IPS-18c (cell line): ENCODE results near the gene PLCB4.

Experiments
- H3K4me3 ChIP-seq: 2 replicates; pipeline ENCODE4 v1.7.0; 2013; ENCODE audit warnings: low read depth, mild to moderate bottlenecking, low read length, moderate library complexity; ENCODE audit not compliant: insufficient read depth
- H3K9me3 ChIP-seq: one replicate; pipeline ENCODE4 v1.6.1; 2013; ENCODE audit warnings: mild to moderate bottlenecking, low read length, moderate library complexity; ENCODE audit not compliant: control insufficient read depth, insufficient read depth

PLCB4 gene

GRCh38 chr20:9398882-9399281 lies 330.0 kb downstream of the PLCB4 start:
- H3K4me3 ChIP-seq: no peak overlapping the region
- H3K9me3 ChIP-seq: no peaks in the 10 kb centered on the region

GRCh38 chr20:9399322-9399721 lies 330.4 kb downstream of the PLCB4 start:
- Histone ChIP-seq H3K4me3 (no peak overlapping the region), H3K9me3 (no peaks in the 10 kb centered on the region)

- H3K4me3 ChIP-seq: no peak overlapping the region
- no peaks in the 10 kb centered on the region for H3K9me3 ChIP-seq
These were observed 331.5 kb downstream of the PLCB4 start for GRCh38 chr20:9400171-9401025.

GRCh38 chr20:9401371-9401770 lies 332.5 kb downstream of the PLCB4 start:
- Histone ChIP-seq H3K4me3 (no peak overlapping the region), H3K9me3 (no peaks in the 10 kb centered on the region)

GRCh38 chr20:9402141-9402540 lies 333.3 kb downstream of the PLCB4 start:
- Histone ChIP-seq H3K4me3 (no peak overlapping the region), H3K9me3 (no peaks in the 10 kb centered on the region)

- H3K4me3 ChIP-seq: no peak overlapping the region
- no peaks in the 10 kb centered on the region for H3K9me3 ChIP-seq
These were observed 333.7 kb downstream of the PLCB4 start for GRCh38 chr20:9402546-9402945.

- no peak overlapping the region for H3K4me3 ChIP-seq
- H3K9me3 ChIP-seq: no peaks in the 10 kb centered on the region
These were observed 334.6 kb downstream of the PLCB4 start for GRCh38 chr20:9403448-9403847.

- Histone ChIP-seq H3K9me3 (no peaks in the 10 kb centered on the region), H3K4me3 (no peak overlapping the region)
These were observed 339.0 kb downstream of the PLCB4 start for GRCh38 chr20:9407805-9408421.

- no peak overlapping the region for H3K4me3 ChIP-seq
- H3K9me3 ChIP-seq: no peaks in the 10 kb centered on the region
These were observed 339.8 kb downstream of the PLCB4 start for GRCh38 chr20:9408422-9409300.

GRCh38 chr20:9409352-9409751 lies 340.5 kb downstream of the PLCB4 start:
- H3K4me3 ChIP-seq: no peak overlapping the region

GRCh38 chr20:9409981-9410380 lies 341.1 kb downstream of the PLCB4 start:
- Histone ChIP-seq H3K4me3 (no peak overlapping the region), H3K9me3 (no peaks in the 10 kb centered on the region)

More at GRCh38 chr20:9409352-9409751, 340.5 kb downstream of the PLCB4 start:
- H3K9me3 ChIP-seq: no peaks in the 10 kb centered on the region

GRCh38 chr20:9411833-9412232 lies 342.9 kb downstream of the PLCB4 start:
- Histone ChIP-seq H3K4me3 (no peak overlapping the region), H3K9me3 (no peaks in the 10 kb centered on the region)

GRCh38 chr20:9412309-9412708 lies 343.4 kb downstream of the PLCB4 start:
- Histone ChIP-seq H3K4me3 (no peak overlapping the region), H3K9me3 (no peaks in the 10 kb centered on the region)

GRCh38 chr20:9413001-9413400 lies 344.1 kb downstream of the PLCB4 start:
- Histone ChIP-seq H3K4me3 (no peak overlapping the region), H3K9me3 (no peaks in the 10 kb centered on the region)

GRCh38 chr20:9415426-9415825 lies 346.5 kb downstream of the PLCB4 start:
- Histone ChIP-seq H3K9me3 (no peaks in the 10 kb centered on the region), H3K4me3 (no peak overlapping the region)

GRCh38 chr20:9416421-9416820 lies 347.5 kb downstream of the PLCB4 start:
- Histone ChIP-seq H3K9me3 (no peaks in the 10 kb centered on the region), H3K4me3 (no peak overlapping the region)

- H3K4me3 ChIP-seq: no peak overlapping the region
- no peaks in the 10 kb centered on the region for H3K9me3 ChIP-seq
These were observed 348.8 kb downstream of the PLCB4 start for GRCh38 chr20:9417665-9418064.
